Testis (tissue), 3 donors: ENCODE measurements around the gene SENP1. TPM values are rescaled to one million over a fixed set of nuclear protein-coding genes. Genes with fewer than 3 reads are reported as not detected.
A peak's percentile ranks its signal among the peaks of the same experiment; 100 is the strongest.

Source experiments
- DNase-seq: peaks from one replicate; pipeline ENCODE4 v3.0.0-alpha.2; 2019
- H3K27ac ChIP-seq, 2 donors: fragments of 200-600 bp; sonication (generic); one replicate each; pipeline ENCODE4 v1.5.1; 2019
- H3K27me3 ChIP-seq: fragments of 200-600 bp; sonication (generic); one replicate; pipeline ENCODE4 v1.5.1; 2019
- H3K36me3 ChIP-seq: fragments of 200-600 bp; sonication (generic); one replicate; pipeline ENCODE4 v1.5.1; 2017; ENCODE audit warnings: low read depth; ENCODE audit errors: missing control alignments
- H3K4me1 ChIP-seq: fragments of 200-600 bp; sonication (generic); one replicate; pipeline ENCODE4 v1.5.1; 2019
- H3K4me3 ChIP-seq, 2 donors: fragments of 200-600 bp; sonication (generic); one replicate each; pipeline ENCODE4 v1.5.1; 2017 to 2019
- H3K9me3 ChIP-seq: fragments of 200-600 bp; sonication (generic); one replicate; pipeline ENCODE4 v1.5.1; 2017
- CTCF ChIP-seq, 3 experiments: fragments of 450-650 bp in 2 of 3; fragments of 200-600 bp in 1 of 3; sonication (generic) in 1 of 3; IDR thresholded peaks; one replicate each; pipeline ENCODE4 v1.5.1; 2016 to 2019; ENCODE audit warnings: antibody characterized with exemption in 3 of 3, mild to moderate bottlenecking in 2 of 3, moderate library complexity in 1 of 3
- POLR2A ChIP-seq: fragments of 450-650 bp; IDR thresholded peaks from one replicate; pipeline ENCODE4 v1.6.1; 2017; ENCODE audit warnings: antibody characterized with exemption, mild to moderate bottlenecking, moderate library complexity
- WGBS, 2 donors: methylation state at CpG; one replicate each; pipeline ENCODE4 v1.1.5; 2018; 5-methylcytosine and 5-hydroxymethylcytosine counted together
- intact Hi-C: fragments of 100-400 bp; cut with DNase I; formaldehyde crosslinking; loops from one replicate; pipeline ENCODE4 v1.15.1; 2023; ENCODE audit warnings: low total_unique reads
- polyA plus RNA-seq: library from polyadenylated mRNA; stranded (reverse); fragments of 350-450 nt; fragmentation: Illumina TruSeq; extraction: RNeasy Lipid Tissue Mini Kit (QIAGEN cat#74804); gene quantifications from one replicate; pipeline ENCODE4 v1.2.3, GENCODE V29; 2014; ENCODE audit warnings: low read depth, low replicate concordance; ENCODE audit not compliant: insufficient read depth
- total RNA-seq, 2 donors: library from RNA; depleted of rRNA; stranded (reverse); fragments of >200 nt; gene quantifications; one replicate each; pipeline ENCODE4 v1.2.3, GENCODE V29; 2016

The SENP1 gene
- total and polyA plus RNA-seq, 3 donors from 2014 or later: 84.2 to 148 (median 105) TPM

GRCh38 chr12:48024735-48025134, 81.1 kb downstream of the SENP1 start:
- no peak for DNase-seq
- H3K9me3 ChIP-seq: no peaks in the 10 kb centered on the region
- H3K36me3 ChIP-seq: no peaks in the 10 kb centered on the region
- intact Hi-C loops: no loop called here
- TF ChIP-seq POLR2A: no peak
- no peak for TF ChIP-seq CTCF (IDR thresholded peaks at IDR 0.05)
- peak overlapping the region in 1 of 2 donors; percentile 72 for H3K27ac ChIP-seq
- H3K27me3 ChIP-seq: no peaks in the 10 kb centered on the region
- no peak overlapping the region for H3K4me3 ChIP-seq
- WGBS, 2 donors: 73 to 89% methylated on average over 9 of the region's 9 CpGs
- peaks cover 20% of the 10 kb centered on the region for H3K4me1 ChIP-seq

GRCh38 chr12:48023386-48023785, 82.5 kb downstream of the SENP1 start:
- Histone ChIP-seq H3K27me3 (no peaks in the 10 kb centered on the region), H3K4me1 (peaks cover 20% of the 10 kb centered on the region), H3K36me3 (no peaks in the 10 kb centered on the region), H3K9me3 (no peaks in the 10 kb centered on the region), H3K4me3 (no peak overlapping the region), H3K27ac (peak overlapping the region in 1 of 2 donors; percentile 72)
- TF ChIP-seq CTCF (IDR thresholded peaks at IDR 0.05) (no peak), POLR2A (no peak)
- DNase-seq: peak; percentile 82
- intact Hi-C loops: no loop called here
- 42 to 49% methylated on average over 5 of the region's 5 CpGs for WGBS, 2 donors

- no peak for TF ChIP-seq CTCF (IDR thresholded peaks at IDR 0.05)
- no peak for TF ChIP-seq POLR2A
- WGBS, 2 donors: 71 to 95% methylated on average over 5 to 7 of the region's 7 CpGs
- Histone ChIP-seq H3K27ac (no peak overlapping the region), H3K4me3 (no peak overlapping the region), H3K27me3 (no peaks in the 10 kb centered on the region), H3K4me1 (peaks cover 20% of the 10 kb centered on the region), H3K36me3 (no peaks in the 10 kb centered on the region), H3K9me3 (no peaks in the 10 kb centered on the region)
- intact Hi-C loops: no loop called here
- no peak for DNase-seq
These were observed 83.0 kb downstream of the SENP1 start for GRCh38 chr12:48022676-48023385.

- TF ChIP-seq POLR2A: no peak
- TF ChIP-seq CTCF (IDR thresholded peaks at IDR 0.05): no peak
- H3K9me3 ChIP-seq: no peaks in the 10 kb centered on the region
- peaks cover 20% of the 10 kb centered on the region for H3K4me1 ChIP-seq
- H3K36me3 ChIP-seq: no peaks in the 10 kb centered on the region
- no peak overlapping the region for H3K4me3 ChIP-seq
- intact Hi-C loops: no loop called here
- no peaks in the 10 kb centered on the region for H3K27me3 ChIP-seq
- DNase-seq: no peak
- WGBS, 2 donors: 77 to 79% methylated on average over 3 of the region's 3 CpGs
- no peak overlapping the region for H3K27ac ChIP-seq
These were observed 83.7 kb downstream of the SENP1 start for GRCh38 chr12:48022180-48022521.
